Measurements from ENCODE around the gene PRLR.

DNA sequence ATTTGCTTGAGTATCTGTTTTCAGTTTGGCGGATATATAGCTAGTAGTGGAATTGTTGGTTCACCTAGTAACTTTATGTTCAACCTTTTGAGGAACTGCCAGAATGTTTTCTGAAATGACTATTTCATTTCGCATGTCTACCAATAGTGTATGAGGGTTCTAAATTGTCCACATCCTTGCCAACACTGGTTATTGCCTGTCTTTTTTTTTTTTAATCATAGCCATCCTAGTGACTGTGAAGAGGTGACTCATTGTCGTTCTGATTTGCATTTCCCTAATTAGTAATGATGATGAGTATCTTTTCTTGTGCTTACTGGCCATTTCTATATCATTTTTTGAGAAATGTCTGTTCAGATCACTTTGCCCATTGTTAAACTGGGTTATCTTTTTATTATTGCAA, 52.5 kb downstream of the PRLR start:
- TF ChIP-seq, protein P1, sequence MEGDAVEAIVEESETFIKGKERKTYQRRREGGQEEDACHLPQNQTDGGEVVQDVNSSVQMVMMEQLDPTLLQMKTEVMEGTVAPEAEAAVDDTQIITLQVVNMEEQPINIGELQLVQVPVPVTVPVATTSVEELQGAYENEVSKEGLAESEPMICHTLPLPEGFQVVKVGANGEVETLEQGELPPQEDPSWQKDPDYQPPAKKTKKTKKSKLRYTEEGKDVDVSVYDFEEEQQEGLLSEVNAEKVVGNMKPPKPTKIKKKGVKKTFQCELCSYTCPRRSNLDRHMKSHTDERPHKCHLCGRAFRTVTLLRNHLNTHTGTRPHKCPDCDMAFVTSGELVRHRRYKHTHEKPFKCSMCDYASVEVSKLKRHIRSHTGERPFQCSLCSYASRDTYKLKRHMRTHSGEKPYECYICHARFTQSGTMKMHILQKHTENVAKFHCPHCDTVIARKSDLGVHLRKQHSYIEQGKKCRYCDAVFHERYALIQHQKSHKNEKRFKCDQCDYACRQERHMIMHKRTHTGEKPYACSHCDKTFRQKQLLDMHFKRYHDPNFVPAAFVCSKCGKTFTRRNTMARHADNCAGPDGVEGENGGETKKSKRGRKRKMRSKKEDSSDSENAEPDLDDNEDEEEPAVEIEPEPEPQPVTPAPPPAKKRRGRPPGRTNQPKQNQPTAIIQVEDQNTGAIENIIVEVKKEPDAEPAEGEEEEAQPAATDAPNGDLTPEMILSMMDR (IDR thresholded peaks at IDR 0.05; ENCODE audit: borderline replicate concordance, extremely low read depth, low read length, poor library complexity, severe bottlenecking) = no peak
- no peak for TF ChIP-seq EZH2 (IDR thresholded peaks at IDR 0.05; ENCODE audit: borderline replicate concordance, low read depth, low read length, severe bottlenecking)
